ENCODE results near the gene HPSE2. TPM values are rescaled to one million over a fixed set of nuclear protein-coding genes. Genes with fewer than 3 reads are reported as not detected.

Gene HPSE2
- polyA plus RNA-seq, 1 of the 3 experiments (the other 2 are of a cell fraction), result not detected

- no peaks in the 10 kb centered on the region for H3K4me1 ChIP-seq (ENCODE audit: control insufficient read depth in 1 of 2, insufficient read depth in 2 of 2, low read depth in 1 of 2, low read length in 1 of 2)
- no peak overlapping the region for H3K4me2 ChIP-seq
- no peak for DNase-seq
- CTCF ChIA-PET, result interaction anchor here (1.2 to 5.4 kb wide), 3 partner anchors 10 to 133 kb away, joined by 3 to 39 read pairs (median 4); no protein-coding TSS in a partner anchor
- no peaks in the 10 kb centered on the region for H4K20me1 ChIP-seq (ENCODE audit: insufficient read depth)
- H3K36me3 ChIP-seq (replicated peaks in 1 of 2; ENCODE audit: control insufficient read depth in 1 of 2, insufficient read depth in 2 of 2, low read length in 1 of 2), result no peaks in the 10 kb centered on the region
- no peak overlapping the region for H3K4me3 ChIP-seq (ENCODE audit: low read depth in 2 of 2, low read length in 1 of 2)
- H3F3A ChIP-seq (replicated peaks; ENCODE audit: insufficient read depth), result no peaks in the 10 kb centered on the region
- no peak overlapping the region for H3K9ac ChIP-seq
- H3K27me3 ChIP-seq (ENCODE audit: insufficient read depth), result no peaks in the 10 kb centered on the region
- H3K9me3 ChIP-seq, result no peaks in the 10 kb centered on the region
- no peaks in the 10 kb centered on the region for H3K9me2 ChIP-seq
- H2AFZ ChIP-seq (ENCODE audit: low read depth), result no peak overlapping the region
- TF ChIP-seq FOSL2 (IDR thresholded peaks at IDR 0.05; ENCODE audit: borderline replicate concordance, low read depth) (no peak), PBX3 (IDR thresholded peaks at IDR 0.05) (no peak), TEAD4 (IDR thresholded peaks at IDR 0.05; ENCODE audit: borderline replicate concordance, insufficient read depth) (no peak), CHD2 (IDR thresholded peaks at IDR 0.05; ENCODE audit: low read length, partially characterized antibody) (no peak), RXRA (IDR thresholded peaks at IDR 0.05; ENCODE audit: borderline replicate concordance, low read depth) (no peak), YY1 (IDR thresholded peaks at IDR 0.05; ENCODE audit: low read depth) (no peak), FOXM1 (IDR thresholded peaks at IDR 0.05; ENCODE audit: low read depth) (no peak), RCOR1 (IDR thresholded peaks at IDR 0.05; ENCODE audit: low read length) (no peak), EP300 (IDR thresholded peaks at IDR 0.05; ENCODE audit: borderline replicate concordance in 1 of 2, low read depth in 1 of 2, low read length in 1 of 2) (no peak), GABPA (IDR thresholded peaks at IDR 0.05; ENCODE audit: low read depth) (no peak)
- no peaks in the 10 kb centered on the region for H3K79me2 ChIP-seq (ENCODE audit: insufficient read depth)
- POLR2A ChIA-PET, result no interaction called here
- H3K27ac ChIP-seq (ENCODE audit: low read depth in 2 of 2, low read length in 1 of 2), result no peak overlapping the region
Observed at GRCh38 chr10:98477861-98478260, 757.8 kb downstream of the HPSE2 start.

GRCh38 chr10:98474628-98475027 is 761.0 kb downstream of the HPSE2 start:
- Histone ChIP-seq H3K27me3 (ENCODE audit: insufficient read depth) (peaks cover 11% of the 10 kb centered on the region; the same call in 1 of the 2 replicates), H2AFZ (ENCODE audit: low read depth) (no peak overlapping the region), H4K20me1 (ENCODE audit: insufficient read depth) (no peaks in the 10 kb centered on the region), H3K9me2 (no peaks in the 10 kb centered on the region), H3K4me3 (ENCODE audit: low read depth in 2 of 2, low read length in 1 of 2) (no peak overlapping the region), H3K79me2 (ENCODE audit: insufficient read depth) (no peaks in the 10 kb centered on the region), H3K4me1 (ENCODE audit: control insufficient read depth in 1 of 2, insufficient read depth in 2 of 2, low read depth in 1 of 2, low read length in 1 of 2) (no peaks in the 10 kb centered on the region), H3K36me3 (replicated peaks in 1 of 2; ENCODE audit: control insufficient read depth in 1 of 2, insufficient read depth in 2 of 2, low read length in 1 of 2) (no peaks in the 10 kb centered on the region), H3K4me2 (no peak overlapping the region), H3K27ac (ENCODE audit: low read depth in 2 of 2, low read length in 1 of 2) (no peak overlapping the region), H3F3A (replicated peaks; ENCODE audit: insufficient read depth) (no peaks in the 10 kb centered on the region), H3K9ac (no peak overlapping the region), H3K9me3 (no peaks in the 10 kb centered on the region)
- DNase-seq, result no peak
- ChIA-PET CTCF (interaction anchor here (1.3 kb wide), 1 partner anchor 9 kb away, joined by 4 read pairs; no protein-coding TSS in a partner anchor), POLR2A (no interaction called here)
- TF ChIP-seq EZH2phosphoT487 (IDR thresholded peaks at IDR 0.05; ENCODE audit: borderline replicate concordance, low read depth) (no peak), GABPA (IDR thresholded peaks at IDR 0.05; ENCODE audit: low read depth) (no peak), ELF1 (IDR thresholded peaks at IDR 0.05) (no peak), MEF2A (IDR thresholded peaks at IDR 0.05; ENCODE audit: borderline replicate concordance, low read depth) (no peak)

Data from SK-N-SH (cell line).